ENCODE results near the gene SPTB. TPM values are rescaled to one million over a fixed set of nuclear protein-coding genes. Genes with fewer than 3 reads are reported as not detected.

The SPTB gene
- total and polyA plus RNA-seq, 9 of the 15 experiments (the other 6 are each of a cell fraction or from before 2014, with no cell fraction given) = 0.21 to 45.9 (median 11.7) TPM

DNA sequence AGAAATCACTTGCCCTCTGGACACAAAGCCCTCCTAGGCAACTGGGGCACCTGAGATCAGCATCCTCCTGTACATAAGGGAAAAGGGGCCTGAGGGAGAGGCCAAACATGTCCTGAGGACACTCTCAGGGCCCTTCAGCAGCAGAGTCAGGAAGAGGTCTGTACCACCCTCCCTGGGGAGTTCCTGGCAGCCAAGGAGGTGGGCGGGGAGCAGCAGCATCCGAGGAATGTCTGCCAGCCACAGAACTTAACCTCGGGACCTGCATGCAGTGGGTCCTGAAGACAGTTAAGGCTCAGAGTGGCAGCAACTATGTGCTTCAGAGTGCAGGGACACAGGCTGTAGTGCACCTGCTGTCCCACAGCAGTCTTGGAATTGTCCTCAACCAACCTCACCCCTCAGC is 62.1 kb downstream of the SPTB start:
- FAIRE-seq = no peak
- POLR2A ChIA-PET = no interaction called here
- TF ChIP-seq EP300 (IDR thresholded peaks at IDR 0.05; ENCODE audit: low read length) (no peak), SMAD2 (IDR thresholded peaks at IDR 0.05; ENCODE audit: low read depth, low read length) (no peak), HEY1 (CRISPR knock-in tag; IDR thresholded peaks at IDR 0.05; ENCODE audit: borderline replicate concordance) (no peak), FOXK2 (conservative IDR thresholded peaks at IDR 0.05 in 1 of 2, IDR thresholded peaks at IDR 0.05 in 1 of 2; ENCODE audit: low read depth in 2 of 2) (no peak), MCM3 (IDR thresholded peaks at IDR 0.05) (no peak), ZNF134 (CRISPR knock-in tag; conservative IDR thresholded peaks at IDR 0.05) (no peak), BDP1 (IDR thresholded peaks at IDR 0.05; ENCODE audit: insufficient read depth, insufficient read length) (no peak), KLF6 (CRISPR knock-in tag; IDR thresholded peaks at IDR 0.05; ENCODE audit: borderline replicate concordance) (no peak), ZNF444 (CRISPR knock-in tag; IDR thresholded peaks at IDR 0.05) (no peak), TBP (optimal IDR thresholded peaks at IDR 0.05; ENCODE audit: low read depth, low read length) (no peak), RBM15 (IDR thresholded peaks at IDR 0.05; ENCODE audit: insufficient read depth, low read length) (no peak), YBX1 (IDR thresholded peaks at IDR 0.05) (no peak), HSF4 (CRISPR knock-in tag; IDR thresholded peaks at IDR 0.05; ENCODE audit: borderline replicate concordance) (no peak), ELF4 (CRISPR knock-in tag; IDR thresholded peaks at IDR 0.05) (no peak)
- TF ChIP-seq, protein P1, sequence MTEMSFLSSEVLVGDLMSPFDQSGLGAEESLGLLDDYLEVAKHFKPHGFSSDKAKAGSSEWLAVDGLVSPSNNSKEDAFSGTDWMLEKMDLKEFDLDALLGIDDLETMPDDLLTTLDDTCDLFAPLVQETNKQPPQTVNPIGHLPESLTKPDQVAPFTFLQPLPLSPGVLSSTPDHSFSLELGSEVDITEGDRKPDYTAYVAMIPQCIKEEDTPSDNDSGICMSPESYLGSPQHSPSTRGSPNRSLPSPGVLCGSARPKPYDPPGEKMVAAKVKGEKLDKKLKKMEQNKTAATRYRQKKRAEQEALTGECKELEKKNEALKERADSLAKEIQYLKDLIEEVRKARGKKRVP (CRISPR knock-in tag; IDR thresholded peaks at IDR 0.05) = no peak
- TF ChIP-seq, protein P2, sequence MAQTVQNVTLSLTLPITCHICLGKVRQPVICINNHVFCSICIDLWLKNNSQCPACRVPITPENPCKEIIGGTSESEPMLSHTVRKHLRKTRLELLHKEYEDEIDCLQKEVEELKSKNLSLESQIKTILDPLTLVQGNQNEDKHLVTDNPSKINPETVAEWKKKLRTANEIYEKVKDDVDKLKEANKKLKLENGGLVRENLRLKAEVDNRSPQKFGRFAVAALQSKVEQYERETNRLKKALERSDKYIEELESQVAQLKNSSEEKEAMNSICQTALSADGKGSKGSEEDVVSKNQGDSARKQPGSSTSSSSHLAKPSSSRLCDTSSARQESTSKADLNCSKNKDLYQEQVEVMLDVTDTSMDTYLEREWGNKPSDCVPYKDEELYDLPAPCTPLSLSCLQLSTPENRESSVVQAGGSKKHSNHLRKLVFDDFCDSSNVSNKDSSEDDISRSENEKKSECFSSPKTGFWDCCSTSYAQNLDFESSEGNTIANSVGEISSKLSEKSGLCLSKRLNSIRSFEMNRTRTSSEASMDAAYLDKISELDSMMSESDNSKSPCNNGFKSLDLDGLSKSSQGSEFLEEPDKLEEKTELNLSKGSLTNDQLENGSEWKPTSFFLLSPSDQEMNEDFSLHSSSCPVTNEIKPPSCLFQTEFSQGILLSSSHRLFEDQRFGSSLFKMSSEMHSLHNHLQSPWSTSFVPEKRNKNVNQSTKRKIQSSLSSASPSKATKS (CRISPR knock-in tag; IDR thresholded peaks at IDR 0.05) = no peak
- TF ChIP-seq, protein P3, sequence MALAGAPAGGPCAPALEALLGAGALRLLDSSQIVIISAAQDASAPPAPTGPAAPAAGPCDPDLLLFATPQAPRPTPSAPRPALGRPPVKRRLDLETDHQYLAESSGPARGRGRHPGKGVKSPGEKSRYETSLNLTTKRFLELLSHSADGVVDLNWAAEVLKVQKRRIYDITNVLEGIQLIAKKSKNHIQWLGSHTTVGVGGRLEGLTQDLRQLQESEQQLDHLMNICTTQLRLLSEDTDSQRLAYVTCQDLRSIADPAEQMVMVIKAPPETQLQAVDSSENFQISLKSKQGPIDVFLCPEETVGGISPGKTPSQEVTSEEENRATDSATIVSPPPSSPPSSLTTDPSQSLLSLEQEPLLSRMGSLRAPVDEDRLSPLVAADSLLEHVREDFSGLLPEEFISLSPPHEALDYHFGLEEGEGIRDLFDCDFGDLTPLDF (CRISPR knock-in tag; IDR thresholded peaks at IDR 0.05) = no peak
- TF ChIP-seq, protein P4, sequence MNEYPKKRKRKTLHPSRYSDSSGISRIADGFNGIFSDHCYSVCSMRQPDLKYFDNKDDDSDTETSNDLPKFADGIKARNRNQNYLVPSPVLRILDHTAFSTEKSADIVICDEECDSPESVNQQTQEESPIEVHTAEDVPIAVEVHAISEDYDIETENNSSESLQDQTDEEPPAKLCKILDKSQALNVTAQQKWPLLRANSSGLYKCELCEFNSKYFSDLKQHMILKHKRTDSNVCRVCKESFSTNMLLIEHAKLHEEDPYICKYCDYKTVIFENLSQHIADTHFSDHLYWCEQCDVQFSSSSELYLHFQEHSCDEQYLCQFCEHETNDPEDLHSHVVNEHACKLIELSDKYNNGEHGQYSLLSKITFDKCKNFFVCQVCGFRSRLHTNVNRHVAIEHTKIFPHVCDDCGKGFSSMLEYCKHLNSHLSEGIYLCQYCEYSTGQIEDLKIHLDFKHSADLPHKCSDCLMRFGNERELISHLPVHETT (CRISPR knock-in tag; conservative IDR thresholded peaks at IDR 0.05 in 1 of 2, IDR thresholded peaks at IDR 0.05 in 1 of 2) = no peak

More for the DNA sequence above, 62.1 kb downstream of the SPTB start:
- BruUV-seq (replicated peaks) = no TSS peak
- no peak overlapping the region for H3K4me3 ChIP-seq
- ATAC-seq = no peak
- WGBS (ENCODE audit: insufficient coverage, low coverage, missing lambda C conversion rate) = no CpG with 5 or more reads among the region's 3 CpGs
- H3K36me3 ChIP-seq (ENCODE audit: control insufficient read depth, insufficient read depth, low read length) = peaks cover 33% of the 10 kb centered on the region; the same call in 2 of the 3 replicates
- H2AFZ ChIP-seq (ENCODE audit: low read depth, low read length) = no peak overlapping the region
- H3K4me1 ChIP-seq (replicated peaks in 1 of 2; ENCODE audit: control insufficient read depth in 2 of 2, insufficient read depth in 2 of 2, low read length in 2 of 2) = peaks cover 0 to 3% of the 10 kb centered on the region in 2 experiments; a peak in 3 of 5 replicates
- CTCF ChIA-PET (ENCODE audit: low intra/inter-chr PET ratio) = interaction anchor here (0.6 kb wide), 1 partner anchor 12 kb away, joined by 3 read pairs; no protein-coding TSS in a partner anchor
- H3K4me2 ChIP-seq (ENCODE audit: insufficient read depth, low read length) = no peak overlapping the region
- H3K9me1 ChIP-seq (ENCODE audit: control insufficient read depth, insufficient read depth, low read length) = no peaks in the 10 kb centered on the region
- no peak overlapping the region for H3K27ac ChIP-seq (ENCODE audit: extremely low read depth, low read depth, low read length)
- intact Hi-C loops (cut with micrococcal nuclease) = no loop called here
- no peak for DNase-seq (ENCODE audit: extremely low read depth in 1 of 4, low spot score in 3 of 4)
- in situ Hi-C loops (cut with MboI) = no loop called here
- H4K20me1 ChIP-seq (replicated peaks; ENCODE audit: control insufficient read depth, insufficient read depth, low read length) = peaks cover 2% of the 10 kb centered on the region; the same call in 1 of the 2 replicates
- no peaks in the 10 kb centered on the region for H3K27me3 ChIP-seq (ENCODE audit: control insufficient read depth in 2 of 2, insufficient read depth in 2 of 2, low read length in 2 of 2)
- H3K9me3 ChIP-seq (replicated peaks; ENCODE audit: control insufficient read depth, insufficient read depth, low read depth, low read length) = no peaks in the 10 kb centered on the region
- no peak overlapping the region for H3K9ac ChIP-seq (ENCODE audit: insufficient read depth in 1 of 2, low read depth in 2 of 2, low read length in 2 of 2)
- H3K79me2 ChIP-seq (ENCODE audit: control insufficient read depth, insufficient read depth, low read length) = no peaks in the 10 kb centered on the region

Data from K562 (cell line).